Measurements from ENCODE around the gene HAPSTR1.
A peak's percentile ranks its signal among the peaks of the same experiment; 100 is the strongest.

Gene HAPSTR1

GRCh38 chr16:9092282-9092977, 986 bp downstream of the HAPSTR1 start:
- TF ChIP-seq CTCF (IDR thresholded peaks at IDR 0.05; ENCODE audit: extremely low read depth, missing control alignments): no peak
- peak; percentile 56 for DNase-seq (ENCODE audit: low spot score)

- no peak for TF ChIP-seq CTCF (IDR thresholded peaks at IDR 0.05; ENCODE audit: extremely low read depth, missing control alignments)
- no peak for DNase-seq (ENCODE audit: low spot score)
These were observed 1.5 kb downstream of the HAPSTR1 start for GRCh38 chr16:9092978-9093344.

GRCh38 chr16:9094011-9094846, 2.8 kb downstream of the HAPSTR1 start:
- TF ChIP-seq CTCF (IDR thresholded peaks at IDR 0.05; ENCODE audit: extremely low read depth, missing control alignments): no peak
- no peak for DNase-seq (ENCODE audit: low spot score)

- no peak for DNase-seq (ENCODE audit: low spot score)
- no peak for TF ChIP-seq CTCF (IDR thresholded peaks at IDR 0.05; ENCODE audit: extremely low read depth, missing control alignments)
These were observed 3.7 kb downstream of the HAPSTR1 start for GRCh38 chr16:9095171-9095570.

GRCh38 chr16:9095656-9096397, 4.4 kb downstream of the HAPSTR1 start:
- TF ChIP-seq CTCF (IDR thresholded peaks at IDR 0.05; ENCODE audit: extremely low read depth, missing control alignments): no peak
- DNase-seq (ENCODE audit: low spot score): no peak

- no peak for TF ChIP-seq CTCF (IDR thresholded peaks at IDR 0.05; ENCODE audit: extremely low read depth, missing control alignments)
These were observed 5.0 kb downstream of the HAPSTR1 start for GRCh38 chr16:9096416-9096952.

More at GRCh38 chr16:9096416-9096952, 5.0 kb downstream of the HAPSTR1 start:
- DNase-seq (ENCODE audit: low spot score): no peak
